H9 (cell line): ENCODE results near the gene GRAMD1B. TPM values are rescaled to one million over a fixed set of nuclear protein-coding genes. Genes with fewer than 3 reads are reported as not detected.

ENCODE experiments used
- DNase-seq: peaks from one replicate; pipeline ENCODE4 v3.0.0-alpha.2; 2017
- H2AFZ ChIP-seq: one replicate; pipeline ENCODE4 v1.6.1; 2013; ENCODE audit warnings: mild to moderate bottlenecking, low read length, control low read depth, moderate library complexity
- H2AK5ac ChIP-seq: 2 replicates; pipeline ENCODE4 v1.6.1; 2013; ENCODE audit warnings: low read length, control low read depth, mixed read lengths; ENCODE audit not compliant: insufficient read length
- H2BK120ac ChIP-seq: one replicate; pipeline ENCODE4 v1.6.1; 2013; ENCODE audit warnings: low read depth, mild to moderate bottlenecking, low read length, control low read depth, inconsistent platforms; ENCODE audit not compliant: poor library complexity, severe bottlenecking
- H2BK12ac ChIP-seq: 2 replicates; pipeline ENCODE4 v1.6.1; 2013; ENCODE audit warnings: low read length, control low read depth, mixed read lengths, low read depth; ENCODE audit not compliant: insufficient read length
- H2BK15ac ChIP-seq: 2 replicates; pipeline ENCODE4 v1.6.1; 2013; ENCODE audit warnings: low read depth, low read length, control low read depth
- H2BK20ac ChIP-seq: one replicate; pipeline ENCODE4 v1.6.1; 2013; ENCODE audit warnings: low read depth, mild to moderate bottlenecking, low read length, control low read depth, inconsistent platforms; ENCODE audit not compliant: poor library complexity, severe bottlenecking
- H2BK5ac ChIP-seq: 2 replicates; pipeline ENCODE4 v1.6.1; 2013; ENCODE audit warnings: low read length, control low read depth, mixed read lengths; ENCODE audit not compliant: insufficient read length
- H3K14ac ChIP-seq: 2 replicates; pipeline ENCODE4 v1.6.1; 2013; ENCODE audit warnings: low read length, control low read depth; ENCODE audit not compliant: insufficient read depth
- H3K18ac ChIP-seq: 2 replicates; pipeline ENCODE4 v1.6.1; 2013; ENCODE audit warnings: low read depth, mild to moderate bottlenecking, mixed read lengths, low read length, control low read depth; ENCODE audit not compliant: insufficient read length
- H3K23ac ChIP-seq: 2 replicates; pipeline ENCODE4 v1.6.1; 2013; ENCODE audit warnings: low read length, control low read depth, mixed read lengths, low read depth; ENCODE audit not compliant: insufficient read length
- H3K23me2 ChIP-seq: 2 replicates; pipeline ENCODE4 v1.6.1; 2013; ENCODE audit warnings: low read depth, mild to moderate bottlenecking, mixed read lengths, low read length, control low read depth; ENCODE audit not compliant: insufficient read length, poor library complexity, severe bottlenecking
- H3K27ac ChIP-seq: 2 replicates; pipeline ENCODE4 v1.5.1; 2013; ENCODE audit warnings: low read length, control low read depth, mixed read lengths, low read depth; ENCODE audit not compliant: insufficient read length
- H3K27me3 ChIP-seq: 2 replicates; pipeline ENCODE4 v1.6.1; 2013; ENCODE audit warnings: low read length, control low read depth, inconsistent platforms; ENCODE audit not compliant: insufficient read depth
- H3K4ac ChIP-seq: 2 replicates; pipeline ENCODE4 v1.6.1; 2013; ENCODE audit warnings: low read depth, mild to moderate bottlenecking, control low read depth, inconsistent platforms, low read length, moderate library complexity
- H3K4me1 ChIP-seq: 2 replicates; pipeline ENCODE4 v1.6.1; 2013; ENCODE audit warnings: low read length, control low read depth, inconsistent platforms; ENCODE audit not compliant: insufficient read depth
- H3K4me2 ChIP-seq: 2 replicates; pipeline ENCODE4 v1.6.1; 2013; ENCODE audit warnings: low read length, control low read depth, mixed read lengths; ENCODE audit not compliant: insufficient read length, insufficient read depth
- H3K56ac ChIP-seq: 2 replicates; pipeline ENCODE4 v1.6.1; 2013; ENCODE audit warnings: low read depth, mild to moderate bottlenecking, mixed read lengths, low read length, control low read depth; ENCODE audit not compliant: insufficient read length
- H3K79me1 ChIP-seq: 2 replicates; pipeline ENCODE4 v1.6.1; 2013; ENCODE audit warnings: low read depth, mild to moderate bottlenecking, moderate library complexity, low read length, control low read depth, inconsistent platforms; ENCODE audit not compliant: insufficient read depth, poor library complexity, severe bottlenecking
- H3K79me2 ChIP-seq: 2 replicates; pipeline ENCODE4 v1.6.1; 2013; ENCODE audit warnings: low read length, control low read depth, inconsistent platforms; ENCODE audit not compliant: insufficient read depth
- H3K9ac ChIP-seq: 2 replicates; pipeline ENCODE4 v1.6.1; 2013; ENCODE audit warnings: low read length, control low read depth, mixed read lengths; ENCODE audit not compliant: insufficient read length; ENCODE audit errors: extremely low read depth
- H3K9me3 ChIP-seq: one replicate; pipeline ENCODE4 v1.6.1; 2013; ENCODE audit warnings: low read depth, low read length, inconsistent platforms; ENCODE audit not compliant: control insufficient read depth
- H3T11ph ChIP-seq: one replicate; pipeline ENCODE4 v1.6.1; 2013; ENCODE audit warnings: mild to moderate bottlenecking, low read length, control low read depth, inconsistent platforms
- H4K20me1 ChIP-seq: one replicate; pipeline ENCODE4 v1.6.1; 2013; ENCODE audit not compliant: control insufficient read depth, insufficient read length, insufficient read depth
- H4K5ac ChIP-seq: 2 replicates; pipeline ENCODE4 v1.6.1; 2013; ENCODE audit warnings: low read depth, mild to moderate bottlenecking, mixed read lengths, low read length, control low read depth; ENCODE audit not compliant: insufficient read length
- H4K8ac ChIP-seq: replicated peaks from 2 replicates; pipeline ENCODE4 v1.6.1; 2013; ENCODE audit warnings: low read length, control low read depth, mixed read lengths, low read depth; ENCODE audit not compliant: insufficient read length
- H4K91ac ChIP-seq: 2 replicates; pipeline ENCODE4 v1.6.1; 2013; ENCODE audit warnings: low read depth, mild to moderate bottlenecking, moderate library complexity, mixed read lengths, low read length, control low read depth; ENCODE audit not compliant: insufficient read length
- H3K27ac Mint-ChIP-seq, 3 experiments: 2 replicates in 2 of 3; 3 replicates in 1 of 3; pipeline ENCODE4 v1.8.0; 2020 to 2021; ENCODE audit warnings: mixed read lengths in 3 of 3, mild to moderate bottlenecking in 1 of 3, moderate library complexity in 1 of 3
- H3K27me3 Mint-ChIP-seq: 2 replicates; pipeline ENCODE4 v1.8.0; 2021; ENCODE audit warnings: low read depth, mild to moderate bottlenecking, moderate library complexity, mixed read lengths
- H3K36me3 Mint-ChIP-seq, 3 experiments: 2 replicates in 2 of 3; 3 replicates in 1 of 3; pipeline ENCODE4 v1.8.0; 2020 to 2021; ENCODE audit warnings: low read depth in 3 of 3, mixed read lengths in 3 of 3; ENCODE audit not compliant: insufficient read depth in 1 of 3
- H3K4me1 Mint-ChIP-seq, 2 experiments: 2 replicates each; pipeline ENCODE4 v1.8.0; 2020; ENCODE audit warnings: mixed read lengths in 2 of 2
- H3K4me3 Mint-ChIP-seq, 2 experiments: 2 replicates in 1 of 2; 3 replicates in 1 of 2; pipeline ENCODE4 v1.8.0; 2020 to 2021; ENCODE audit warnings: mild to moderate bottlenecking in 2 of 2, mixed read lengths in 2 of 2, moderate library complexity in 1 of 2
- H3K9me3 Mint-ChIP-seq, 2 experiments: 2 replicates in 1 of 2; 3 replicates in 1 of 2; pipeline ENCODE4 v1.8.0; 2020; ENCODE audit warnings: mild to moderate bottlenecking in 2 of 2, mixed read lengths in 2 of 2, moderate library complexity in 1 of 2
- CTCF ChIP-seq: fragments of 200-600 bp; sonication (generic); conservative IDR thresholded peaks from 3 replicates; pipeline ENCODE4 v1.8.0; 2021; ENCODE audit warnings: antibody characterized with exemption, mild to moderate bottlenecking
- WGBS: extraction: QIAGEN DNeasy Blood & Tissue Kit; methylation state at CpG from one replicate; pipeline ENCODE4 v1.1.7; 2013; ENCODE audit warnings: missing lambda C conversion rate, low lambda C conversion rate, mixed read lengths; ENCODE audit not compliant: insufficient read length; ENCODE audit errors: extremely low coverage; 5-methylcytosine and 5-hydroxymethylcytosine counted together
- total RNA-seq: library from RNA; stranded (reverse); gene quantifications from 2 replicates; pipeline ENCODE4 v1.2.1, GENCODE V29; 2021

Gene GRAMD1B
- total RNA-seq, 1 experiment from 2014 or later = 25.9 TPM

- peaks cover 0 to 17% (median 17%) of the 10 kb centered on the region in 3 experiments; a peak in 4 of 7 replicates for H3K36me3 Mint-ChIP-seq
- no peak overlapping the region for H2AK5ac ChIP-seq
- no peak overlapping the region; a peak in 1 of 7 replicates for H3K27ac Mint-ChIP-seq
- no peaks in the 10 kb centered on the region for H3K9me3 Mint-ChIP-seq
- no peak overlapping the region for H3K14ac ChIP-seq
- no peak overlapping the region for H3K18ac ChIP-seq
- H2BK12ac ChIP-seq = no peak overlapping the region
- H3K4me3 Mint-ChIP-seq = peak overlapping the region in 1 of 2 experiments; percentile 33; a peak in 1 of 5 replicates
- no peak overlapping the region for H2BK5ac ChIP-seq
- H3K4me1 Mint-ChIP-seq = peaks cover 50 to 53% of the 10 kb centered on the region in 2 experiments
- H3K79me1 ChIP-seq = no peaks in the 10 kb centered on the region
- no peak overlapping the region for H2BK20ac ChIP-seq
- H3K9me3 ChIP-seq = no peaks in the 10 kb centered on the region
- no peak overlapping the region for H3K4ac ChIP-seq
- TF ChIP-seq CTCF = peak; percentile 82
- H3K23me2 ChIP-seq = no peaks in the 10 kb centered on the region
- H3K27me3 Mint-ChIP-seq = no peaks in the 10 kb centered on the region
- no peak overlapping the region for H3K56ac ChIP-seq
- H3K4me2 ChIP-seq = no peak overlapping the region
- H4K91ac ChIP-seq = no peak overlapping the region
- H3K27me3 ChIP-seq = no peaks in the 10 kb centered on the region
- H2BK15ac ChIP-seq = no peak overlapping the region
- no peaks in the 10 kb centered on the region for H4K20me1 ChIP-seq
- no peak overlapping the region for H2AFZ ChIP-seq
- no peak overlapping the region for H4K8ac ChIP-seq
- peak overlapping the region; percentile 10 for H3K9ac ChIP-seq
- H3K27ac ChIP-seq = no peak overlapping the region
- no peak overlapping the region for H3K23ac ChIP-seq
- no peaks in the 10 kb centered on the region for H3K79me2 ChIP-seq
- WGBS = no CpG with 5 or more reads among the region's 5 CpGs
- peak; percentile 79 for DNase-seq
- no peak overlapping the region for H4K5ac ChIP-seq
- H3T11ph ChIP-seq = no peak overlapping the region
- no peak overlapping the region for H2BK120ac ChIP-seq
- peaks cover 2% of the 10 kb centered on the region; the same call in 1 of the 2 replicates for H3K4me1 ChIP-seq
Observed at GRCh38 chr11:123478352-123478987, 48.4 kb downstream of the GRAMD1B start.
